Erythroblast (primary cell): ENCODE measurements around the gene RASGRP4.

Source experiments
- GATA1 ChIP-seq: IDR thresholded peaks from 2 replicates; pipeline ENCODE4 v1.6.1; 2011; ENCODE audit warnings: low read depth, mild to moderate bottlenecking, control low read depth, low read length, moderate library complexity
- POLR2A ChIP-seq: IDR thresholded peaks from 2 replicates; pipeline ENCODE4 v1.6.1; 2011; ENCODE audit warnings: mild to moderate bottlenecking, low read length

DNA sequence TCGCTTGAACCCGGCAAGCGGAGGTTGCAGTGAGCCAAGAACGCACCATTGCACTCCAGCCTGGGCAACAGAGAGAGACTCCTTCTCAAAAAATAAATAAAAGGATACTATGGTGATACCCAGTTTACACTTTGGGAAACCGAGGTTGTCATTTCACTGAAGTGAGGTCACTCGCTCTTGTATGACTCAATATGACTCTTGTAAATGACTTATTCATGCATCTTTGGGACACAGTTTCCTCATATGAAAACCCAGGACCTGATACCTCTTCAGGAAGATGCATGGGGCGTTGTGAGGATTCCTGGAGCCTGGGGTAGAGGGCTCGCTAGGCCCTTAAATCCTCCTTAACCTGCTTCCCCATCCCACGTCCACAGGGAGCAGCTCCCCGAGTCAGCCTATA, 47.2 kb downstream of the RASGRP4 start:
- TF ChIP-seq POLR2A = no peak
- no peak for TF ChIP-seq GATA1
